KMS-11 (cell line): ENCODE results near the gene TMSB15B.
A peak's percentile ranks its signal among the peaks of the same experiment; 100 is the strongest.
"Not testable (repeated sequence)": the region's sequence is repeated elsewhere in the genome, so short reads cannot be mapped to it uniquely, and the experiment has no call there.

Source experiments
- H2AFZ ChIP-seq: fragments of 200-600 bp; sonication (generic); 2 replicates; pipeline ENCODE4 v1.6.1; 2016; ENCODE audit warnings: antibody characterized with exemption, mixed run types, low read depth
- H3K27ac ChIP-seq: fragments of 200-600 bp; sonication (generic); 2 replicates; pipeline ENCODE4 v1.6.1; 2016; ENCODE audit warnings: mild to moderate bottlenecking, mixed run types
- H3K27me3 ChIP-seq: fragments of 200-600 bp; sonication (generic); 2 replicates; pipeline ENCODE4 v1.6.1; 2017; ENCODE audit warnings: mild to moderate bottlenecking, low read depth, mixed run types, moderate library complexity; ENCODE audit not compliant: insufficient read depth
- H3K36me3 ChIP-seq: fragments of 200-600 bp; sonication (generic); 2 replicates; pipeline ENCODE4 v1.6.1; 2017; ENCODE audit warnings: mild to moderate bottlenecking, mixed run types; ENCODE audit not compliant: insufficient read depth
- H3K4me1 ChIP-seq: fragments of 200-600 bp; sonication (generic); 2 replicates; pipeline ENCODE4 v1.6.1; 2016; ENCODE audit warnings: mild to moderate bottlenecking, low read depth, mixed run types; ENCODE audit not compliant: poor library complexity, severe bottlenecking
- H3K4me2 ChIP-seq: fragments of 200-600 bp; sonication (generic); 2 replicates; pipeline ENCODE4 v1.7.0; 2016; ENCODE audit warnings: mild to moderate bottlenecking, mixed run types
- H3K4me3 ChIP-seq: fragments of 200-600 bp; sonication (generic); IDR thresholded peaks from 2 replicates; pipeline ENCODE4 v1.6.1; 2017; ENCODE audit warnings: low read depth, low read length, mixed read lengths; ENCODE audit not compliant: insufficient read depth
- H3K79me2 ChIP-seq: fragments of 200-600 bp; sonication (generic); 2 replicates; pipeline ENCODE4 v1.6.1; 2016; ENCODE audit warnings: low read depth, mixed run types; ENCODE audit not compliant: insufficient read depth
- H3K9ac ChIP-seq: fragments of 200-600 bp; sonication (generic); 2 replicates; pipeline ENCODE4 v1.6.1; 2016; ENCODE audit warnings: mild to moderate bottlenecking, mixed run types
- H4K20me1 ChIP-seq: fragments of 200-600 bp; sonication (generic); 2 replicates; pipeline ENCODE4 v1.6.1; 2016; ENCODE audit warnings: mild to moderate bottlenecking, mixed run types; ENCODE audit not compliant: insufficient read depth
- CTCF ChIP-seq: fragments of 200-600 bp; sonication (generic); conservative IDR thresholded peaks from 2 replicates; pipeline ENCODE4 v1.6.1; 2017; ENCODE audit warnings: low read depth, mild to moderate bottlenecking, antibody characterized with exemption, low read length, moderate library complexity, mixed read lengths

Gene TMSB15B

DNA sequence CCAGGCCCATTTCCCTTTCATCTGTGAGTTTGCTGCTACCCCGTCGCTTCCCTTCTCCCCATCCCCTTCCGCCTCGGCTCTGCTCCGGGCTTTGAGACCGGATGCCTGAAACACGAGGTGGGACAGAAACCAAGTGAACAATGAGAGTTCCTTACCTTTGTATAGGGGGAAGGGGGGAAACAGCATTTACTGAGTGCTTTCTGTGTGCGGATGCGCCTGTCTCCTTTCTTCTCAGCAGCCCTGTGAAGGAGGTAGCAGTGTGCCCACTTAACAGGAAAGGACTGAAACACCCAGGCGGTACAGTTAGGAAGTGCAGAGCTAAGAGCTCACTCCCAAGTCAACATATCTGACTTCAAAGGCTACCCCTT lies 43.2 kb upstream of the TMSB15B start:
- no peaks in the 10 kb centered on the region for H4K20me1 ChIP-seq
- H3K4me2 ChIP-seq: peak overlapping the region; percentile 90
- H2AFZ ChIP-seq: peak overlapping the region; percentile 59
- H3K9ac ChIP-seq: peak overlapping the region; percentile 82
- no peaks in the 10 kb centered on the region for H3K27me3 ChIP-seq
- peaks cover 21% of the 10 kb centered on the region for H3K4me1 ChIP-seq
- H3K27ac ChIP-seq: peak overlapping the region; percentile 82
- peak; percentile 49; the same call in 1 of the 2 replicates for TF ChIP-seq CTCF
- no peaks in the 10 kb centered on the region for H3K36me3 ChIP-seq
- H3K79me2 ChIP-seq: peaks cover 23% of the 10 kb centered on the region; the same call in 1 of the 2 replicates
- H3K4me3 ChIP-seq: no peak overlapping the region

- not testable (repeated sequence) for H4K20me1 ChIP-seq, H3K27me3 ChIP-seq, H3K4me3 ChIP-seq, H3K36me3 ChIP-seq
- Histone ChIP-seq H3K27ac (peak overlapping the region; percentile 82), H3K79me2 (peaks cover 26% of the 10 kb centered on the region; the same call in 1 of the 2 replicates), H3K9ac (peak overlapping the region; percentile 82; the same call in 1 of the 2 replicates), H2AFZ (peak overlapping the region; percentile 22; the same call in 1 of the 2 replicates), H3K4me1 (peaks cover 21% of the 10 kb centered on the region), H3K4me2 (peak overlapping the region; percentile 90)
Observed at GRCh38 chrX:103920515-103920914, 41.9 kb upstream of the TMSB15B start.

DNA sequence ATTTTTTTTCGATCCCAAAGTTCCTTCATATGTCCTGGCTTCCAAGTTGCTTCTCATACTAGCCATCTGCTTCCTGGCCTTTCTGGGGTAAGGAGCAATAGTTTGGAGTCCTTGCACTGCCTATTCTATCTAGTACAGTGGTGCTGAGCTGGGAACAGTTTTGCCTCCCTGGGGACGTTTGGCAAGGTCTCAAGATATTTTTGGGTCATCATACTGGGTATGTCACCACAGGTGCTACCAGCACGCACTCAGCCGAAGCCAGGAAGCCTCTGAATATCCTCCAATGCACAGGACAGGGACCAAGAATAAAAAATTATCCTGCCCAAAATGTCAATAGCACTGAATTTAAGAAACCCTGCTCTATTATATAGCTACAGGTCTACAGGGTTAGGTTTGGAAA lies 35.4 kb upstream of the TMSB15B start:
- Histone ChIP-seq H4K20me1 (no peaks in the 10 kb centered on the region), H2AFZ (no peak overlapping the region), H3K79me2 (peaks cover 9% of the 10 kb centered on the region; the same call in 1 of the 2 replicates), H3K4me3 (no peak overlapping the region), H3K27ac (no peak overlapping the region), H3K27me3 (no peaks in the 10 kb centered on the region), H3K4me2 (no peak overlapping the region), H3K4me1 (peaks cover 4% of the 10 kb centered on the region), H3K36me3 (no peaks in the 10 kb centered on the region), H3K9ac (no peak overlapping the region)
- TF ChIP-seq CTCF: no peak

GRCh38 chrX:103927633-103928032 lies 34.8 kb upstream of the TMSB15B start:
- no peaks in the 10 kb centered on the region for H3K27me3 ChIP-seq
- H2AFZ ChIP-seq: no peak overlapping the region
- H4K20me1 ChIP-seq: no peaks in the 10 kb centered on the region
- H3K4me2 ChIP-seq: no peak overlapping the region
- no peaks in the 10 kb centered on the region for H3K36me3 ChIP-seq
- H3K79me2 ChIP-seq: peaks cover 9% of the 10 kb centered on the region; the same call in 1 of the 2 replicates
- H3K9ac ChIP-seq: no peak overlapping the region
- no peak overlapping the region for H3K4me3 ChIP-seq
- TF ChIP-seq CTCF: no peak
- no peak overlapping the region for H3K27ac ChIP-seq
- H3K4me1 ChIP-seq: peaks cover 4% of the 10 kb centered on the region

- no peak overlapping the region for H3K9ac ChIP-seq
- TF ChIP-seq CTCF: no peak
- peaks cover 6% of the 10 kb centered on the region for H3K4me1 ChIP-seq
- no peak overlapping the region for H3K4me3 ChIP-seq
- no peak overlapping the region for H2AFZ ChIP-seq
- no peak overlapping the region for H3K27ac ChIP-seq
- H3K36me3 ChIP-seq: no peaks in the 10 kb centered on the region
- H3K27me3 ChIP-seq: no peaks in the 10 kb centered on the region
- H4K20me1 ChIP-seq: no peaks in the 10 kb centered on the region
- H3K4me2 ChIP-seq: no peak overlapping the region
- H3K79me2 ChIP-seq: 0 out of 2 replicates have a peak, but pooled peaks cover 10% of the 10 kb centered on the region
Observed at GRCh38 chrX:103932133-103932532, 30.3 kb upstream of the TMSB15B start.

DNA sequence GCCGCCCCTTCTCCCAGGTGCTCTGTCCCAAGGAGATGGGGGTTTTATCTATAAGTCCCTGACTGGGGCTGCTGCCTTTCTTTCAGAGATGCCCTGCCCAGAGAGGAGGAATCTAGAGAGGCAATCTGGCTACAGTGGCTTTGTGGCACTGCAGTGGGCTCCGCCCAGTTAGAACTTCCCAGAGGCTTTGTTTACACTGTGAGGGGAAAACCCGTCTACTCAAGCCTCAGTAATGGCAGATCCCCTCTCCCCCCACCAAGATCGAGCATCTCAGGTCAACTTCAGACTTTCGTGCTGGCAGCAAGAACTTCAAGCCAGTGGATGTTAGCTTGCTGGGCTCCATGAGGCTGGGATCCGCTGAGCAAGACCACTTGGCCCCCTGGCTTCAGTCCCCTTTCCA lies 22.2 kb upstream of the TMSB15B start:
- not testable (repeated sequence) for H3K9ac ChIP-seq, H2AFZ ChIP-seq, H4K20me1 ChIP-seq, H3K36me3 ChIP-seq, H3K79me2 ChIP-seq, H3K4me3 ChIP-seq, H3K4me2 ChIP-seq, H3K27ac ChIP-seq, H3K27me3 ChIP-seq
- peaks cover 42% of the 10 kb centered on the region for H3K4me1 ChIP-seq
